OCI-LY1 (cell line): Measurements from ENCODE around the gene EFR3B.
"Not testable (repeated sequence)": the region's sequence is repeated elsewhere in the genome, so short reads cannot be mapped to it uniquely, and the experiment has no call there.

Experiments
- H2AFZ ChIP-seq: fragments of 200-600 bp; sonication (generic), shearing (Covaris generic); 2 replicates; pipeline ENCODE4 v1.6.0; 2014; ENCODE audit warnings: antibody characterized with exemption, mild to moderate bottlenecking, low read length
- H3F3A ChIP-seq: fragments of 200-600 bp; sonication (generic), shearing (Covaris generic); 2 replicates; pipeline ENCODE4 v1.6.0; 2014; ENCODE audit warnings: mild to moderate bottlenecking, antibody characterized with exemption, low read length, moderate library complexity; ENCODE audit not compliant: insufficient read depth
- H3K27ac ChIP-seq: fragments of 200-600 bp; sonication (generic); 2 replicates; pipeline ENCODE4 v1.5.1; 2014; ENCODE audit warnings: low read length, mixed run types, mild to moderate bottlenecking, low read depth; ENCODE audit not compliant: poor library complexity, severe bottlenecking
- H3K27me3 ChIP-seq: fragments of 200-600 bp; sonication (generic); 2 replicates; pipeline ENCODE4 v1.6.0; 2014; ENCODE audit warnings: antibody characterized with exemption, mild to moderate bottlenecking, low read length, moderate library complexity; ENCODE audit not compliant: insufficient read depth
- H3K36me3 ChIP-seq: fragments of 200-600 bp; sonication (generic); 2 replicates; pipeline ENCODE4 v1.6.1; 2014; ENCODE audit warnings: mild to moderate bottlenecking, antibody characterized with exemption, low read length, moderate library complexity, mixed read lengths; ENCODE audit not compliant: insufficient read depth
- H3K4me1 ChIP-seq: fragments of 200-600 bp; sonication (generic); 2 replicates; pipeline ENCODE4 v1.5.1; 2014; ENCODE audit warnings: mild to moderate bottlenecking, low read length, moderate library complexity; ENCODE audit not compliant: insufficient read depth, severe bottlenecking
- H3K4me2 ChIP-seq: fragments of 200-600 bp; sonication (generic), shearing (Covaris generic); 2 replicates; pipeline ENCODE4 v1.6.1; 2014; ENCODE audit warnings: low read length
- H3K4me3 ChIP-seq: fragments of 200-600 bp; sonication (generic); 2 replicates; pipeline ENCODE4 v1.5.1; 2014; ENCODE audit warnings: low read length, low read depth, mild to moderate bottlenecking, mixed read lengths; ENCODE audit not compliant: poor library complexity, severe bottlenecking
- H3K79me2 ChIP-seq: fragments of 200-600 bp; shearing (Covaris generic); 2 replicates; pipeline ENCODE4 v1.6.1; 2016; ENCODE audit warnings: mixed run types, low read length, mixed read lengths; ENCODE audit not compliant: insufficient read depth
- H3K9ac ChIP-seq: fragments of 200-600 bp; sonication (generic), shearing (Covaris generic); 2 replicates; pipeline ENCODE4 v1.6.1; 2014; ENCODE audit warnings: mild to moderate bottlenecking, low read length, mixed read lengths
- H3K9me2 ChIP-seq: fragments of 200-600 bp; sonication (generic), shearing (Covaris generic); 2 replicates; pipeline ENCODE4 v1.6.1; 2014; ENCODE audit warnings: low read depth, mild to moderate bottlenecking, low read length, mixed read lengths
- H3K9me3 ChIP-seq: fragments of 200-600 bp; shearing (Covaris generic); 2 replicates; pipeline ENCODE4 v1.6.1; 2014; ENCODE audit warnings: low read length, mixed read lengths
- H4K20me1 ChIP-seq: fragments of 200-600 bp; sonication (generic), shearing (Covaris generic); 2 replicates; pipeline ENCODE4 v1.6.0; 2016; ENCODE audit warnings: mild to moderate bottlenecking, low read length; ENCODE audit not compliant: insufficient read depth
- EZH2 ChIP-seq: fragments of 200-600 bp; sonication (generic), shearing (Covaris generic); IDR thresholded peaks from 2 replicates; pipeline ENCODE4 v1.8.0; 2017; ENCODE audit warnings: borderline replicate concordance, mixed run types, mild to moderate bottlenecking, antibody characterized with exemption, low read length, moderate library complexity, mixed read lengths
- TF ChIP-seq, protein P1 (sequence below): fragments of 200-600 bp; sonication (generic), shearing (Covaris generic); IDR thresholded peaks from 2 replicates; pipeline ENCODE4 v1.5.1; 2017; ENCODE audit warnings: mild to moderate bottlenecking, antibody characterized with exemption, low read length, moderate library complexity, mixed read lengths

EFR3B gene

DNA sequence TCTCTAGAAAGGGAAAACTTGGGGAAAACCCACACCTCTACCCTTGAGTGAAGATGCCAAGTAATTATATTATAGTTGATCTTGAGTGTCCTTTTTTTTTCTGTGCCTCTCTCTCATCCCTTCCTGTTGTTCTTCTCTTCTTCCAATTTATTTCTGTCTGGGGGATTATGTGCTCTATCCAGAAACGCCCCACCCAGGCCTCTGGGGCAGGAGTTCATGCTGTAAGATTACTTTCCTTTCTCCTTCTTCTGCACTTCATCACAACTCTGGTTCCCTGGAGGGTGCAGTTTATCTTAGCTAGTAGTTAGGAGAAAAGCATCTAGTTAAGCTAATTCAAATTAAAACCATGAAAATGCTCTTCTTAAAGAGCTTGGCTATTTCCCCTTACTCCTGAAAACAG lies 39.8 kb upstream of the EFR3B start:
- Histone ChIP-seq H3K9ac (no peak overlapping the region), H3K27me3 (no peaks in the 10 kb centered on the region), H4K20me1 (no peaks in the 10 kb centered on the region), H3K4me1 (no peaks in the 10 kb centered on the region), H3K9me2 (no peaks in the 10 kb centered on the region), H3F3A (no peaks in the 10 kb centered on the region), H2AFZ (no peak overlapping the region), H3K4me2 (no peak overlapping the region), H3K79me2 (no peaks in the 10 kb centered on the region), H3K36me3 (no peaks in the 10 kb centered on the region), H3K9me3 (no peaks in the 10 kb centered on the region), H3K27ac (no peak overlapping the region), H3K4me3 (no peak overlapping the region)
- TF ChIP-seq, protein P1, sequence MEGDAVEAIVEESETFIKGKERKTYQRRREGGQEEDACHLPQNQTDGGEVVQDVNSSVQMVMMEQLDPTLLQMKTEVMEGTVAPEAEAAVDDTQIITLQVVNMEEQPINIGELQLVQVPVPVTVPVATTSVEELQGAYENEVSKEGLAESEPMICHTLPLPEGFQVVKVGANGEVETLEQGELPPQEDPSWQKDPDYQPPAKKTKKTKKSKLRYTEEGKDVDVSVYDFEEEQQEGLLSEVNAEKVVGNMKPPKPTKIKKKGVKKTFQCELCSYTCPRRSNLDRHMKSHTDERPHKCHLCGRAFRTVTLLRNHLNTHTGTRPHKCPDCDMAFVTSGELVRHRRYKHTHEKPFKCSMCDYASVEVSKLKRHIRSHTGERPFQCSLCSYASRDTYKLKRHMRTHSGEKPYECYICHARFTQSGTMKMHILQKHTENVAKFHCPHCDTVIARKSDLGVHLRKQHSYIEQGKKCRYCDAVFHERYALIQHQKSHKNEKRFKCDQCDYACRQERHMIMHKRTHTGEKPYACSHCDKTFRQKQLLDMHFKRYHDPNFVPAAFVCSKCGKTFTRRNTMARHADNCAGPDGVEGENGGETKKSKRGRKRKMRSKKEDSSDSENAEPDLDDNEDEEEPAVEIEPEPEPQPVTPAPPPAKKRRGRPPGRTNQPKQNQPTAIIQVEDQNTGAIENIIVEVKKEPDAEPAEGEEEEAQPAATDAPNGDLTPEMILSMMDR = no peak
- no peak for TF ChIP-seq EZH2

DNA sequence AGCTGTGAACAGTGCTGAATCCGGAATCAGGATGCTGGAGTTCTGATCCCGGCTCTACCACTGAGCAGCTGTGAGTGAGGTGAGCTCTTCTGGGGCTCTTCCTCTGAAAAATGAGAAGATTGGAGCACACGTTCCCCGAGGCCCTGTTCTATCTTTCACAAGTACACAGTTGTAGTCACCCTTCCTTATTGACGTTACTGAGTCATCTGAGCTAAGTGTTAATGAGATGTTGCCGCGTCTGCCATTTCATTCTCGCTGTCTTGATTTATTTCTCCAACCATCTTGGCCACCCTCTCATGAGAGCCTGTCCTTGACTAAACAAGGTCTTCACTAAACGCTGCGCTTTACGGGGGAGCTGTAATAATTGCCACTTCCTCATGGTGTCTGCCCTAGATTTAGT lies 31.9 kb upstream of the EFR3B start:
- Histone ChIP-seq H3K79me2 (no peaks in the 10 kb centered on the region), H3K36me3 (no peaks in the 10 kb centered on the region), H3K9me2 (no peaks in the 10 kb centered on the region), H2AFZ (no peak overlapping the region), H3K9me3 (no peaks in the 10 kb centered on the region), H3K4me1 (no peaks in the 10 kb centered on the region), H3K27ac (no peak overlapping the region), H3K4me2 (no peak overlapping the region), H3K9ac (no peak overlapping the region), H4K20me1 (no peaks in the 10 kb centered on the region), H3K27me3 (0 out of 2 replicates have a peak, but pooled peaks cover 2% of the 10 kb centered on the region), H3K4me3 (no peak overlapping the region), H3F3A (no peaks in the 10 kb centered on the region)
- TF ChIP-seq, protein P1 = no peak
- TF ChIP-seq EZH2 = no peak

DNA sequence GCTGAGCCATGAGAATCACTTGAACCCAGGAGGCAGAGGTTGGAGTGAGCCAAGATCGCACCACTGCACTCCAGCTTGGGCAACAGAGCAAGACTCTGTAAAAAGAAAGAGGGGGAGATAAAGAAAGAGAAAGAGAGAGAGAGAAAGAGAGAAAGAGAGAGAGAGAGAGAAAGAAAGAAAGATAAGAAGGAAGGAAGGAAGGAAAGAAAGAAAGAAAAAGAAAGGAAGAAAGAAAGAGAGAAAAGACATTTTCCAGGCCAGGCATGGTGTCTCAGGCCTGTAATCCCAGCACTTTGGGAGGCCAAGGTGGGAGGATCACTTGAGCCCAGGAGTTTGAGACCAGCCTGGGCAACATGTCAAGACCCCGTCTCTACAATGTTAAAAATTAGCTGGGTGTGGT lies 30.5 kb upstream of the EFR3B start:
- not testable (repeated sequence) for H3K36me3 ChIP-seq, H3K4me1 ChIP-seq, H3K9me2 ChIP-seq, H3K4me2 ChIP-seq, H3K79me2 ChIP-seq, H3K9ac ChIP-seq, H3F3A ChIP-seq, H3K4me3 ChIP-seq, H3K27ac ChIP-seq, H2AFZ ChIP-seq, H3K27me3 ChIP-seq, H3K9me3 ChIP-seq, H4K20me1 ChIP-seq

DNA sequence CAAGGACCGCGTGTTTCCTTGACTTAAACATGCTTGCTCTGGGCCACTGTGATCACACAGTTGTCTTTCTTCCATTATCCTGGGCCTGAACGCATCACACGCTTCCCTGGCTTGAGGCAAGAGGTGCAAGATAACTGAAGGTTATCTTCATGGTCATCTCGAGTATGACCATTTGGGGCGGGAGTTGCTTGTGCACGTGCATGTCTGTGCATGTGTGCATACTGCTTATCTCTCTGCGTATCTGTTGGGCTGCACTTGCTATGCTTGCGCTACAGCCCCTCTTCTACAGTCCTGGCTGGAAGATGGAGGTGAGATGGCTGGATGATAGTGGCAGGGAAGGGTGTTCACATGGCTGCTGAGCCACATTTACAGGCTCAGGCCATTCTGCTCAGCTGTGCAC lies 27.2 kb upstream of the EFR3B start:
- Histone ChIP-seq H3K9me3 (no peaks in the 10 kb centered on the region), H3K27me3 (no peaks in the 10 kb centered on the region), H3K4me3 (no peak overlapping the region), H3K27ac (no peak overlapping the region), H3K4me2 (no peak overlapping the region), H3K9ac (no peak overlapping the region), H3K36me3 (no peaks in the 10 kb centered on the region), H3K79me2 (no peaks in the 10 kb centered on the region), H2AFZ (no peak overlapping the region), H3F3A (no peaks in the 10 kb centered on the region), H3K4me1 (no peaks in the 10 kb centered on the region), H4K20me1 (no peaks in the 10 kb centered on the region), H3K9me2 (no peaks in the 10 kb centered on the region)
- TF ChIP-seq, protein P1 = no peak
- TF ChIP-seq EZH2 = no peak
